ENCODE data around the gene CCDC85A.

Gene CCDC85A

GRCh38 chr2:56376699-56377665 lies 193.2 kb downstream of the CCDC85A start:
- DNase-seq, result no peak

- DNase-seq, result no peak
Measured at GRCh38 chr2:56379066-56379465, 195.3 kb downstream of the CCDC85A start.

- DNase-seq, result no peak
Measured at GRCh38 chr2:56380861-56381260, 197.1 kb downstream of the CCDC85A start.

GRCh38 chr2:56382466-56382865 lies 198.7 kb downstream of the CCDC85A start:
- no peak for DNase-seq

GRCh38 chr2:56386657-56387056 lies 202.9 kb downstream of the CCDC85A start:
- DNase-seq, result no peak

- no peak for DNase-seq
Measured at GRCh38 chr2:56390644-56391043, 206.9 kb downstream of the CCDC85A start.

GRCh38 chr2:56410140-56410539 lies 226.3 kb downstream of the CCDC85A start:
- DNase-seq, result no peak

GRCh38 chr2:56416500-56417176 lies 232.8 kb downstream of the CCDC85A start:
- no peak for DNase-seq

All from activated CD4-positive, alpha-beta T cell treated with anti-CD3 and anti-CD28 coated beads, Interleukin-2, amount 50 U/mL, for 4 hours (primary cell).